A673 (cell line): ENCODE data around the gene HID1. TPM values are rescaled to one million over a fixed set of nuclear protein-coding genes. Genes with fewer than 3 reads are reported as not detected.

Source experiments
- BruUV-seq: library from RNA; stranded (reverse); fragments of 400-500 nt; replicated peaks from 2 replicates; lab custom pipeline; 2021; lab: Mats Ljungman, UMichigan
- CTCF ChIA-PET: fragments of 300-600 bp; sonication (Branson Sonifier 250); formaldehyde crosslinking; loops from one replicate; lab custom pipeline; 2022; ENCODE audit warnings: antibody characterized with exemption; lab: Charles Lee
- POLR2A ChIA-PET: fragments of 300-600 bp; sonication (Branson Sonifier 250); formaldehyde crosslinking; loops from one replicate; lab custom pipeline; 2022; ENCODE audit warnings: antibody characterized with exemption; ENCODE audit not compliant: low non-redundant PET; lab: Charles Lee
- DNase-seq: peaks from one replicate; pipeline ENCODE4 v3.0.0-alpha.2; 2015; ENCODE audit warnings: low spot score
- H3K27ac ChIP-seq: fragments of 200-600 bp; sonication (generic); 2 replicates; pipeline ENCODE4 v1.5.1; 2016; ENCODE audit warnings: mixed run types, low read depth, mild to moderate bottlenecking, mixed read lengths, antibody characterized with exemption, low read length; ENCODE audit not compliant: poor library complexity, severe bottlenecking
- H3K27me3 ChIP-seq: fragments of 200-600 bp; sonication (generic); replicated peaks from 2 replicates; pipeline ENCODE4 v1.6.1; 2017; ENCODE audit warnings: mixed run types, low read depth, mild to moderate bottlenecking, mixed read lengths, antibody characterized with exemption, low read length; ENCODE audit not compliant: insufficient read depth, poor library complexity
- H3K36me3 ChIP-seq: fragments of 200-600 bp; sonication (generic); 2 replicates; pipeline ENCODE4 v1.6.1; 2016; ENCODE audit warnings: mixed run types, mild to moderate bottlenecking, mixed read lengths, antibody characterized with exemption, low read length; ENCODE audit not compliant: insufficient read depth, poor library complexity, severe bottlenecking
- H3K4me1 ChIP-seq: fragments of 200-600 bp; sonication (generic); 2 replicates; pipeline ENCODE4 v1.6.1; 2017; ENCODE audit warnings: mixed run types, mild to moderate bottlenecking, mixed read lengths, antibody characterized with exemption, low read length; ENCODE audit not compliant: insufficient read depth, poor library complexity, severe bottlenecking
- H3K4me3 ChIP-seq: fragments of 200-600 bp; sonication (generic); 2 replicates; pipeline ENCODE4 v1.5.1; 2016; ENCODE audit warnings: low read depth, mixed run types, mild to moderate bottlenecking, mixed read lengths, low read length; ENCODE audit not compliant: poor library complexity, severe bottlenecking
- H3K9me3 ChIP-seq: fragments of 200-600 bp; sonication (generic); 2 replicates; pipeline ENCODE4 v1.6.1; 2016; ENCODE audit warnings: mixed run types, low read depth, mild to moderate bottlenecking, mixed read lengths, antibody characterized with exemption, low read length; ENCODE audit not compliant: poor library complexity, severe bottlenecking
- CTCF ChIP-seq: fragments of 300-800, 200-600 bp; sonication (generic); conservative IDR thresholded peaks from 2 replicates; pipeline ENCODE4 v1.5.1; 2017; ENCODE audit warnings: low read depth, mild to moderate bottlenecking, antibody characterized with exemption, low read length, moderate library complexity, mixed read lengths
- EZH2 ChIP-seq: fragments of 200-600 bp; sonication (generic); IDR thresholded peaks from 2 replicates; pipeline ENCODE4 v1.6.1; 2017; ENCODE audit warnings: borderline replicate concordance, low read depth, mild to moderate bottlenecking, mixed read lengths, antibody characterized with exemption, low read length; ENCODE audit not compliant: poor library complexity, severe bottlenecking
- intact Hi-C: fragments of 100-400 bp; cut with micrococcal nuclease; formaldehyde crosslinking; loops from one replicate; pipeline ENCODE4 v1.10.0; 2022; ENCODE audit not compliant: unreplicated experiment
- total RNA-seq: library from RNA; stranded (reverse); gene quantifications from 2 replicates; pipeline ENCODE4 v1.2.3, GENCODE V29; 2021

Gene HID1
- total RNA-seq, 1 experiment from 2014 or later: 1.2 TPM

- ChIA-PET POLR2A (interaction anchor here (0.6 kb wide), 1 partner anchor 56 kb away, joined by 5 read pairs; no protein-coding TSS in a partner anchor), CTCF (interaction anchor here (0.6 to 0.7 kb wide), 2 partner anchors 9 to 172 kb away, joined by 3 to 8 read pairs; no protein-coding TSS in a partner anchor)
- intact Hi-C loops: loop anchor here (10.0 kb wide), 1 partner anchor 208 kb away; the partner anchor contains the start of gene NHERF1
- Histone ChIP-seq H3K36me3 (no peaks in the 10 kb centered on the region), H3K4me3 (no peak overlapping the region), H3K9me3 (no peaks in the 10 kb centered on the region), H3K27me3 (peaks cover 67% of the 10 kb centered on the region), H3K27ac (no peak overlapping the region), H3K4me1 (no peaks in the 10 kb centered on the region)
- DNase-seq: no peak
- BruUV-seq: no TSS peak
- TF ChIP-seq EZH2 (no peak), CTCF (no peak)
Observed at GRCh38 chr17:74952431-74953133, 20.0 kb downstream of the HID1 start.

GRCh38 chr17:74951680-74952421 lies 20.7 kb downstream of the HID1 start:
- Histone ChIP-seq H3K4me3 (no peak overlapping the region), H3K36me3 (no peaks in the 10 kb centered on the region), H3K27ac (no peak overlapping the region), H3K9me3 (no peaks in the 10 kb centered on the region), H3K27me3 (peaks cover 72% of the 10 kb centered on the region), H3K4me1 (no peaks in the 10 kb centered on the region)
- no peak for TF ChIP-seq EZH2
- no peak for TF ChIP-seq CTCF
- BruUV-seq: no TSS peak
- no peak for DNase-seq
- ChIA-PET POLR2A (interaction anchor here (0.6 kb wide), 1 partner anchor 190 kb away, joined by 8 read pairs; no protein-coding TSS in a partner anchor), CTCF (interaction anchor here (0.6 to 0.7 kb wide), 2 partner anchors 10 to 171 kb away, joined by 3 to 8 read pairs; no protein-coding TSS in a partner anchor)
- intact Hi-C loops: loop anchor here (10.0 kb wide), 1 partner anchor 207 kb away; the partner anchor contains the start of gene NHERF1

DNA sequence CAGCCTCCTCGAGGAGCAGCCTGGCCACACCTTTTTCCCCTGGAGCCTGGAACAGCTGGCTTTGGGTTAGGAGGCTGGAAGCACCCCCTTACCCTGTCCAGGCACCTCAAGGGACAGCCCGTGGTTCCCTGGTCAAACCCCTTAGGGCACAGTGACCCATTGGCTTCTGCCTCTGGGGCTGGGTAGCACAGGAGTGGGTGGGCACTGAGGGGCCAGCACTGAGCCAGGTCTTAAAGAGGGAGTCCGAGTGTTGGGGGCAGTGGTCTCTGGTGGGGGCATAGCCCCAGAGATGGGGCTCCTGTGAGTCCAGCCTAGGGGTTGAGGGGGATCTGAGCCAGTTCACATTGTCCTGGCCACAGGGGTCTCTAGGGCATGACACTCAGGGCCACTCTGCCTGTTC lies 21.5 kb downstream of the HID1 start:
- no peak overlapping the region for H3K4me3 ChIP-seq
- intact Hi-C loops: loop anchor here (10.0 kb wide), 1 partner anchor 206 kb away; the partner anchor contains the start of gene NHERF1
- peaks cover 80% of the 10 kb centered on the region for H3K27me3 ChIP-seq
- no peak for DNase-seq
- no peak overlapping the region for H3K27ac ChIP-seq
- BruUV-seq: no TSS peak
- CTCF ChIA-PET: interaction anchor here (0.5 kb wide), 1 partner anchor 56 kb away, joined by 3 read pairs; no protein-coding TSS in a partner anchor
- POLR2A ChIA-PET: no interaction called here
- no peaks in the 10 kb centered on the region for H3K36me3 ChIP-seq
- H3K4me1 ChIP-seq: no peaks in the 10 kb centered on the region
- TF ChIP-seq CTCF (no peak), EZH2 (no peak)
- H3K9me3 ChIP-seq: no peaks in the 10 kb centered on the region
